ENCODE results near the gene PIGBOS1.

GRCh38 chr15:55289746-55290527, 29.0 kb downstream of the PIGBOS1 start, which contains the start of gene RAB27A:
- TF ChIP-seq CTCF (IDR thresholded peaks at IDR 0.05) (no peak), POLR2A (IDR thresholded peaks at IDR 0.05) (no peak)

Measured in lower leg skin (tissue), 3 donors.